Activated CD8-positive, alpha-beta memory T cell treated with anti-CD3 and anti-CD28 coated beads for 24 hours (primary cell): Measurements from ENCODE around the gene TSPEAR.
"Not testable (repeated sequence)": the region's sequence is repeated elsewhere in the genome, so short reads cannot be mapped to it uniquely, and the experiment has no call there.

ENCODE experiments used
- DNase-seq: peaks from one replicate; pipeline ENCODE4 v3.0.0-alpha.2; 2020

TSPEAR gene

GRCh38 chr21:44511938-44512275, 199.5 kb downstream of the TSPEAR start:
- no peak for DNase-seq

DNA sequence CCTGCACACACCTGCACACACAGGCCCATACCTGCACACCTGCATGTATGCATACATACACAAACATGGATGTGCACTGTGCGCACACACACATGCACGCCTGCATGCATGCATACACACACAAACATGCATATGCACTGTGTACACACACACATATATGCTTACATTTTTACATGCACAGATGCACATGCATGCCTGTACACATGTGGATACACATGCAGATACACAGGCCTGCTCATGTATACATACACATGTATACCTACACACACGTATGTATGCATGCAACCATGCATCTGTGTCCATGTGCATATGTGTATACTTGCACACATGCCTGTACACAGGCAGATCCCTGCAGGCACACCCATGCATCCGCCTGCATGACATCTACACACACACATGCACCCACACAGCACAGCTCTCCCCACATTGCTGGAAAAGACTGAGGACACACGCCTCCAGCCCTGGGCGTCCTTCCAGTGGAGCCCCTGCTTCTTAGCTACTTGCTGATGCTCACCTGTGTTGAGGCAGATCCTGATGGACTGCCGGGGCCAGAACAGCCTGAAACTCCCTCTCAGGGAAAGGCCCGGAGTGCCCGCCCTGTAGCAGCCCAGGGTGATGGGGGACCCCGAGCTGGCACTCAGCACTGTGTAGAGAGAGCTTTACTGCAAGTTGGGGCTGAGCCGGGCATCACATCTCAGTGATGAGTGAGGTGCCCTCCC, 200.0 kb downstream of the TSPEAR start:
- no peak for DNase-seq

- peak; percentile 94 for DNase-seq
Observed at GRCh38 chr21:44510508-44511218, 200.7 kb downstream of the TSPEAR start.

GRCh38 chr21:44510109-44510507, 201.3 kb downstream of the TSPEAR start:
- no peak for DNase-seq

DNA sequence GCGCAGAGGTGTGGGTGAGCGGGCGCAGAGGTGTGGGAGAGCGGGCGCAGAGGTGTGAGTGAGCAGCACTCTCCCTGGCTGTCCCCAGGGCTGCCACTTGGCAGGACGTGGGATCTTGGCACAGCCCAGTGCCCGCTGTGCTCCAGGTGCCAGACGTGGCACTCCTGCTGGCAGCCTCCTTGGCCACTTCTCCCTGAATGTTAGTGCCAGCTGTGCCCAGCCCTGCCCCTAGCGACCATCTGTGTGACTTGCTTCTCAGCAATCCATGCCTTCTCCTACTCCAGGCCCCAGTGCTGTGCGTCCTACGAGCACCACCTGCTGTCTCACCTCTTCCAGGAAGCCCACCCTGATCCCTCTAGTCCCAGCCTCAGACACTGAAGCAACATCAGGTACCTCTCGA, 201.8 kb downstream of the TSPEAR start:
- DNase-seq, result no peak

DNA sequence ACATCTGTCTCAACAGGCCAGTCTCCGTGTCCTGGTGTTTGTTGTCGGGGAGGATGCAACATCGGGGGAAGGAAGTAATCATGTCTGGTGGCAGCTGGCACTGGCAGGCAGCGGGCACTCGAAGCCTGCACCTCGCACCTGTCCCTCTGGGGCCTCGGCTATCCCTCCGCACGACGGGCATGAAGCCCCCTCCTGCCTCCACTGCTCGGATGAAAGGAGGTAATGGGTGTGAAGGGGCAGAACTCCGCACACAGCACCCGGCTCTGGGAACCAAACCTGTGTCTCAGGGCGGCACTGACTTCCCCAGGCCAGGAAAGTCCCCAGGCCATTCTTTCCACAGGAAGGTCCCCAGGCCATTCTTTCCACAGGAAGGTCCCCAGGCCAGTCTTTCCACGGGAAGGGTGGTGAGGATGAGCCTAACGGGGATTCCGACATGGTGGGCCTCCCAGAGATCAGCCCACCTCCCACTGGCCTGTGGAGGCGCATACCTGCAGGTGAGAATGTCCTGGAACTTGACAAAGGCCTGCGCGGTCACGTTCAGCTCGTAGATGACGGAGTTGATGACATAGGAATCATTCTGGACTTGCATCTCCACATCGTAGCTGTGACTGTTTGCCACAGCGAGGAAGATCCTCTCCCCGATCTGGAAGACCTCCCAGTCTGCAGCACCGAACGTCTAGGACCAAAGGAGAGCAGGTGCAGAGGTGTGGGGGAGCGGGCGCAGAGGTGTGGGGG, 202.5 kb downstream of the TSPEAR start:
- DNase-seq, result no peak

DNA sequence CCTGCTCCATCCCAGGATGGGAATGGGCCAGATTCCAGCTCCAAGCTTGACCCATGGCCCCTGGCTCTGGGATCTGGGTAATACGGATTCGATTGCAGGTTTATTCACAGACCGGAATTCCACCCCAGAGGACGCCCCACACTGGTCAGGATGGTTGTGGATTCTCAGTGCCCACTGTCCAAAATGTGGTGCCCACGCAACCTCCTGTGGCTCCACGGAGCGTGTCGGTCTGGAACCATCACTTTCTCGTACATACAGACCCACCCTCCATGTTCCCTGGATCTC, 203.0 kb downstream of the TSPEAR start:
- DNase-seq, result no peak

- DNase-seq, result no peak
Observed at GRCh38 chr21:44507673-44508425, 203.5 kb downstream of the TSPEAR start.

DNA sequence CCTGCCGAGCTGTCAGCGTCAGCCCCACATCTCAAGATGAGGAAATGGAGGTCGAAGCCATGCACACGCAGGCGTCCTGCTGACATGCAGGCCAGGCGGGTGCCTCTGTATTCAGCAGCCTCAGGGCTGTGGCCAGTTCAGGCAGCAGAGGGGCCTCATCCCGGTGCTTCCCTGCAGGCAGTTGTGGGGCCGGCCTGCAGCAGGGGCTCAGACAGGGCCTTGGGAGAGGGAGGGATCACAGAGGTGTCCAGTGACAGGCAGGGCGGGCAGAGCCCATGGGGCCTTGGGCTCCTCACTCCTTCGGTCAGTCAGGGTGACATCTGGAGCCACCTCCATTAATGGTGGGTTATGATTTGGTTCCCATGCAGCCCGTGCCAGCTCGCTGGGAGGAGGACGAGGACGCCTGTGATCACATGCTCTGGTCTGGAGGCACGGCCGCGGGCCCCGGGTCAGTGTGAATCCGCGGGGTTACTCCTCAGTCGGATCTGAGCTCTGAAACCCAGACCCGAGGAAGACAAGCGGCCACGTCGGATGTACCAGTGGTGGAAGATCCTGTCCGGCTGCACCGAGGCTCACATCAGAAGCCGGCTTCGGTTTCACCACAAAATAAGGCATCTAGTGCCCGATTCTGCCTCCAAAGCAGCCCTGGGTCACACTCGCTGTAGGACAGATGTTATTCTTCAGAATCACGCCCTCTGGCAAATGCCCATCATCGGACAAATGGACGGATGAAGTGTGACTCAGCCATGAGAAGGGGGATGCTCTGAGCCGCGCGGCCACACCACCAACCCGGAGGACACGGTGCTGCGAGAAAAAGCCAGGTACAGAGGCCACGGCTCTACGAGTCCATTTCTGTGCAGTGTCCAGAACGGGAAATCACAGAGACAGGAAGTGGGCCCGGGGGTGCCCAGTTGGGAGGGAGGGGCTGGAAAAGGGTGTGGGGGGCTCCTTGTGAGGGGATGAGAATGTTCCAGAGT, 204.8 kb downstream of the TSPEAR start:
- DNase-seq, result no peak

GRCh38 chr21:44505673-44506278, 205.6 kb downstream of the TSPEAR start:
- DNase-seq, result no peak

GRCh38 chr21:44503901-44504399, 207.4 kb downstream of the TSPEAR start:
- peak; percentile 69 for DNase-seq

GRCh38 chr21:44503006-44503889, 208.1 kb downstream of the TSPEAR start:
- not testable (repeated sequence) for DNase-seq

GRCh38 chr21:44502171-44502958, 209.0 kb downstream of the TSPEAR start:
- no peak for DNase-seq

DNA sequence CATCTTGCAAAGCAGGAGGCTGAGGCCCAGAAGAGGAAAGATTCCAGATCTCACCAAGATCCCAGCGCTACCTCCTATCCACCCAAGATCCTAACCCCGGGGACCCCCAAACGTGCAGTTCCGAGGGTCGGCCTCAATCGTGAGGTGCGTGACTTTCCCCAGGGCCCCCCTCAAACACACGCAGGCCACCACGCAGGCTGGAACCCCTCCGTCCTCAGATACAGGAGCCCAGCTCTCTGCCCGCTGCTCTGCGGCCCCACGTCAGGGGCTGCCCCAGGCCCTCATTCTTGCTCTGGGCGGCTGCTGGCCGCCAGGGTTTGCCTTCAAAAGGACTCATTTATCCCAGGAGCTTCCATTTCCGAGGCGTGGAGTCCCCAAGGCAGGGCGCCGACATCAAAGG, 211.3 kb downstream of the TSPEAR start:
- DNase-seq, result no peak

GRCh38 chr21:44499631-44500030, 211.7 kb downstream of the TSPEAR start:
- DNase-seq, result no peak

GRCh38 chr21:44499211-44499560, 212.2 kb downstream of the TSPEAR start:
- DNase-seq, result no peak

DNA sequence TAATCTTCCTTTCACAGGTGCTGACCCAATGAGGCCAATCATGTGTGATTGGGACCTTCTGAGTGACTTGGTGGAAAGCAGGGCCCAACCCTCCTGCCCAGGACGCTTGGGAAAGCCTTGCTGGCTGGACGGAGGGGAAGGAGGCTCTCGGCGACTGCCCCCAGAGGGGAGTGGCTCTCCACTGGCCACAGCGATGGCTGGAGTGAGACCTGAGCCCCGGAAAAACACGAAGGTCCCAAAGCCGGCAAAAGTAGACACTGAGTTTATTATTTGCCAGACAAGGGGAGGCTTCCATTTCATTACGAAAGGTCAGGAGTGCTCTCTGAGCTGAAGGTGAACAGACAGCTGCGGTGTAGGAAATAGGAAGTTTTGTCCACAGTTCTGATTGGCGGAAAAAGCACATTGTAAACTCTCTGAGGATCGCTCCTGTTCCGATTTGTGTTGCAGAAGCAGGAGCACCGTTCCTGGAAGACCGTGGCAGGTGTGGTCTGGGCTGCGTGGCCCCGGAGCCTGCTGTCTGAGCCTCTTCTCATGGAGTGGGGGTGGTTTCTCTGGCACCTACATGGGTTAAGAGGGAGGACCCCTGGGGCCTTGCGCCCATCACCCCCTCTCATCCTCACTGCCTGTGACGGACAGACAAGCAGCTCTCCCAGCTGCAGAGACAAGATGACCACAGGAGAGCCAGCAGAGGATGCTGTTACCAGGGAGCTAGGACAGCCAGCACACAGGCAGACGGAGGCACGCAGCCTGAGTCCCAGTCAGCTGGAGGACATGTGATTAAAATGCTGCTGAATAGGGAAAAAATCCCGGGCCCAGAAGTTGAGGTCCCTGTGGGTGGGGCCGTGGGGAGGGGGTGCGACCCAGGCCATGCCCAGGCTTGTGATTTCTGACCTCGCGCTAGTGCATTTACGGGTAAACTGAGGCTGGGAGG, 212.8 kb downstream of the TSPEAR start:
- DNase-seq, result no peak

- no peak for DNase-seq
Observed at GRCh38 chr21:44497703-44498126, 213.7 kb downstream of the TSPEAR start.
